ENCODE measurements around the gene IDI1.
"Not testable (repeated sequence)": the region's sequence is repeated elsewhere in the genome, so short reads cannot be mapped to it uniquely, and the experiment has no call there.

Gene IDI1

GRCh38 chr10:1034758-1035157 lies 14.2 kb downstream of the IDI1 start:
- DNase-seq (ENCODE audit: low read depth in 2 of 2) = no peak

GRCh38 chr10:1033601-1034000 lies 15.3 kb downstream of the IDI1 start:
- no peak for DNase-seq (ENCODE audit: low read depth in 2 of 2)

- DNase-seq (ENCODE audit: low read depth in 2 of 2) = no peak
Measured at GRCh38 chr10:1029838-1030237, 19.1 kb downstream of the IDI1 start.

- DNase-seq (ENCODE audit: low read depth in 2 of 2) = no peak
Measured at GRCh38 chr10:1026578-1026977, 22.3 kb downstream of the IDI1 start.

DNA sequence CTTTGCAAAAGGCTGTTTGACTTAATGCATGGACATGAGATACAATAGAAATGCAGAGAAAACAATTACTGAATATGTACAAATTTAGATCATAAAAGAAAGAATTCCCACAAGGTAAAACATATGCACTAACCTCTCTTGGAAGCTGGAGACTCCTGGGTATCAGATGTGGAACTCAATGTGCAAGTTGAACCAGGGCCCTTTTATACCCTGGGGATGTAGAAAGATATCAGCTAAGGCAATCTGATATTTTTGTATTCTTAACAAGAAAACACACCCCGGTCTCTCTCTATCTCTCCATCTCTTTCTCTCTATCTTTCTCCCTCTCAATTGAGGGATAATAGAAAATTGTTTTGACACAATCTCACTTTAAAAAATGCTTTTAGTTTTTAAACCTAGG lies 23.2 kb downstream of the IDI1 start, which contains the start of gene IDI2:
Gene IDI2 (minus strand): TSS at position 177 of the 400 bp plus-strand sequence. CDS start 1,136 bp downstream, outside the sequence.
- DNase-seq (ENCODE audit: low read depth in 2 of 2) = no peak

DNA sequence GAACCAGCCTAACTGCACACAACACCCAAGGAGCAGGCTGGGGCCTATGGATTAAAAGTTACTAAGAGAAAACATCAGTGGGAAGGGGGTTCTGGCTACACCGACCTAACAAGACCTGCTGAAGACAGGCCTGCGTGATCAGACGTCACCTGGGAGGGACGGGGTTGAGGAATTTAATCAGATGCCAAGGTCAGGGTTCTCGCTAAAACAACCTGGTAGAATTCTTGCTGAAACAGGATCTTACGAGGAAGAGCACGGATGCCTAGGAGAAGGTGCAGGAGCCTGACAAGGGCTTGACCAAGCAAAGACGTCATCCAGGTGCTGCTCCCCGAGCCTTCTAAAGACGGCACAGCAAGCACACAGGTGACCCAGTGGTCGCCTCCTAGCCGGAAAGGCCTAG lies 24.8 kb downstream of the IDI1 start:
- DNase-seq (ENCODE audit: low read depth in 2 of 2) = no peak

DNA sequence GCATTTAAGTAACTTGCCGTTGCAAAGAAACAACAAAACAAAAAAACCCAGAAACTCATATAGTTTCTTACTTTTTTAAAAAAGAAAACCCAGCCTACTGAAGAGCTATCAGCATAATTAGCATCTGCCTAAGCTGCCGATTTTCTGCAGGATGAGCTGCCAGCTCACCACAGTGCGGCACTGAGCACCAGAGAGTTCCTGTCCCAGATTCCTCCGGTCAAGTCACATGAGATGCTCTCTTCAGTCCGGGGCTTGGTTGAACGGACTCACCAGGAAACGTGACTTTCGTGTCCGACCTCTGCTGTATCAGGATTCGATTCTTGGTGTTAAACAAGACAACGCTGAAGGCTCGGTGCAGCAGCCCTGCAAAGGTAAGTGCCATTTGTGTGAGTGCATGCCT lies 26.5 kb downstream of the IDI1 start:
- DNase-seq (ENCODE audit: low read depth in 2 of 2) = no peak

GRCh38 chr10:1020958-1021357 lies 28.0 kb downstream of the IDI1 start:
- no peak for DNase-seq (ENCODE audit: low read depth in 2 of 2)

DNA sequence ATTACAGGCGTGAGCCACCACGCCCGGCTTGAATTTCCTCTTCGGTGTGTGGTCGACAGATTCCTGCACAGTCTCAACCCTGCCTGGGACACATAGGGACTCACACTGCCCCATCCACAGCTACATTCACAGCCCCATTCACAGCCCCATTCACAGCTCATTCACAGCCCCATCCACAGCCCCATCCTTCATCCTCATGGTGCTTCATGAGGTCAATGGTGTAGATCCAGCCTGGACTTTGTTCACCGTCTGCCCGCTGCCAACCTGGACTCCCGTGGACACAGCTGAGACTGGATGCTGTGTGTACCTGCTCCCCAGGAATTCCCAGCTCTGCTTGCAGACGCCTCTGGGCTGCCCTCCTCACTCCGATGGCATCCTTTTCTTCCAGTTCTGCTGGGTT lies 28.5 kb downstream of the IDI1 start:
- DNase-seq (ENCODE audit: low read depth in 2 of 2) = no peak

GRCh38 chr10:1019362-1019761 lies 29.6 kb downstream of the IDI1 start:
- no peak for DNase-seq (ENCODE audit: low read depth in 2 of 2)

- no peak for DNase-seq (ENCODE audit: low read depth in 2 of 2)
Measured at GRCh38 chr10:1015688-1016087, 33.2 kb downstream of the IDI1 start.

DNA sequence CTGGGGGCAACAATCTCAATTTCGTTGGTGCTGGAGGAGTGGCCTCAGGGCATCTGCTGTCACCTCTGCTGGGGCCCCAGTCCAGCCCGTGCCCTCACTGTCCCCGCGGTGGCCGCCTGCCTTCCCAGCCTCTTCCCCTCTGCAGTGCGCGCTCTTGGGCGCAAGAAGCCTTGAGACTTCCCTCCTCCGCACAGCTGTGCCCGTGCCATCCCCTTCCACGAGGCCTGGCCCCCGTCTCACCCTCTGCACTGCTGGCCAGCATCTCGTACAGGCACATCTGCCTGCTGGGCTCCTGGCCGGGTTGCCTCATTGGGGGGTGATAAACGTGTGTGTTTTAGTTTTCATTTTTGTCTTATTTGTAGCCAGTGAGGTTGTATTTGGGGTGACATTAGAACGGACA lies 37.2 kb downstream of the IDI1 start:
- no peak for DNase-seq (ENCODE audit: low read depth in 2 of 2)

GRCh38 chr10:1010703-1011102 lies 38.2 kb downstream of the IDI1 start:
- no peak for DNase-seq (ENCODE audit: low read depth in 2 of 2)

GRCh38 chr10:1009947-1010346 lies 39.0 kb downstream of the IDI1 start:
- DNase-seq (ENCODE audit: low read depth in 2 of 2) = not testable (repeated sequence)

GRCh38 chr10:1009071-1009494 lies 39.8 kb downstream of the IDI1 start:
- no peak for DNase-seq (ENCODE audit: low read depth in 2 of 2)

- DNase-seq (ENCODE audit: low read depth in 2 of 2) = no peak
Measured at GRCh38 chr10:1007583-1007982, 41.3 kb downstream of the IDI1 start.

DNA sequence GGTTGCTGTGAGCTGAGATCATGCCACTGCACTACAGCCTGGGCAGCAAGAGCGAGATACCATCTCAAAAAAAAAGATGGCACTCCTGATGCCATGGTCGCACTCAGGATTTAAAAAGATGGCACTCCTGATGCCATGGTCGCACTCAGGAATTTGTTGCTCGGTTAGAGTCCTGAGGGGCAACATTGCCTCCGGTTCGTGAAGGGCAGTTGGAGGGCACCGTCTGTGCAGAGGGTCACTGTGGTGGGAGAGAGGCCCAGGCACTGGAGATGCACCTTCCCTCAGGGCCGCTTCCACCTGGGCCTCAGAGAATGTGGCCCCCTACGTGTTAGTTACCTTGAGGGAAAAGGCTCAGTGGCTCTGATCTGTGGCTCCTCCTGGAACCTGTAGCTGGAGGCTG lies 42.3 kb downstream of the IDI1 start:
- DNase-seq (ENCODE audit: low read depth in 2 of 2) = no peak

DNA sequence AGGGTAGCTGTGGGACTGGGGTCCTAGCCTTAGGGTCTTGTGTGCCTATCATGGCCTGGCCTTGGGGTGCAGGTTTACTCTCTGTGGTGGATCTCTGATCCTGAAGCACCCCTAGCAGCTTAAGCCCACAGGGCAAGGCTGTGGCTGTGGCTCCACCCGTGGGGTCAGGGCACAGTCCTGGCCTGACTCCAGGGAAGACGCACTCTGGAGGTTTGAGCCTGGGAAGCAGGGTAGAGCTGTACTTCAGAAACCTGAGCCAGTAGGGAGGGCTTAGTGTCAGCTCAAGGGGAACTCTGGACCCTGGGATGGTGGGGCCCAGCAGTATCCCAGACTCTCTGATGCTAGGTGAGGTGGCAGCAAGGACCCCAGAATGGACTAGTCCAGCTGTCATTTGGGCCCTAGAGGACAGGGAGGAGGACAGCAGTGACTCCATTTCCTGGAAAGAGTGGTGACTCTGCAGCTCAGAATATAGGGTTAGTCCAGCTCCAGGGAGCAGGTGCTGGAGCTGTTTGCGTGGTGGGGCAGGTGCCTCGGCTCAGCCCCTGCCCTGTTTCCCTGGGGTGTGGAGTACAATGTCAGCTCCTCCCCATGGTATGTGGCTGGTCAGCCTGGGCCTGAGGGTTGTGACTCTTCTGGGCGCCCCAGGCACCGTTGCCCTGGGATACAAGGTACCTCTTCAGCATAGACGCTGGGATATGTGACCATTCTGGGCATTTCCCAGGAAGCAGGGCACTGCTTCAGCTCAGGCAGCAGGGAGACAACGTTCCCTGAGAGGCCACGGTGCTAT lies 44.8 kb downstream of the IDI1 start:
- no peak for DNase-seq (ENCODE audit: low read depth in 2 of 2)

DNA sequence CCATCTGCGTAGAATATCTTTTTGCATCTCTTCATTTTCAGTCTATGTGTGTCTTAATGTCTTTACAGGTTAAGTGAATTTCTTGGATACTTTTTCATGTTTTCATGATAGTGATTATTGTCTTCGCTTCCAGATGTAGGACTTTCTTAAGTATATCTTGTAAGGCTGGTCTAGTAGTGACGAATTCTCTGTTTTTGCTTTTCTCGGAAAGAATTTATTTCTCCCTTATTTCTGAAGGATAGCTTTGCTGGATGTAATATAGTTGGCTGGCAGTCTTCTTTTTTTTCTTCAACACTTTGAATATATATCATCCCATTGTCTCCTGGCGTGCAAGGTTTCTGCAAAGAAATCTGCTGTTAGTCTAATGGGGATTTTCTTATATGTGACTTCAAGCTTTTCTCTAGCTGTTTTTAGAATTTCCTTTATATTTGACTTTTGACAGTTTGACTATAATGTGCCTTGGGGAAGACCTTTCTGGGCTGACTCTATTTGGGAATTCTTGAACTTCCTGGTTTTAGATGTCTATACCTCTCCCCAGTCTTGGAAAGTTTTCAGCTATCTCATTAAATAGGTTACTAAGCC lies 46.4 kb downstream of the IDI1 start:
- DNase-seq (ENCODE audit: low read depth in 2 of 2) = no peak

DNA sequence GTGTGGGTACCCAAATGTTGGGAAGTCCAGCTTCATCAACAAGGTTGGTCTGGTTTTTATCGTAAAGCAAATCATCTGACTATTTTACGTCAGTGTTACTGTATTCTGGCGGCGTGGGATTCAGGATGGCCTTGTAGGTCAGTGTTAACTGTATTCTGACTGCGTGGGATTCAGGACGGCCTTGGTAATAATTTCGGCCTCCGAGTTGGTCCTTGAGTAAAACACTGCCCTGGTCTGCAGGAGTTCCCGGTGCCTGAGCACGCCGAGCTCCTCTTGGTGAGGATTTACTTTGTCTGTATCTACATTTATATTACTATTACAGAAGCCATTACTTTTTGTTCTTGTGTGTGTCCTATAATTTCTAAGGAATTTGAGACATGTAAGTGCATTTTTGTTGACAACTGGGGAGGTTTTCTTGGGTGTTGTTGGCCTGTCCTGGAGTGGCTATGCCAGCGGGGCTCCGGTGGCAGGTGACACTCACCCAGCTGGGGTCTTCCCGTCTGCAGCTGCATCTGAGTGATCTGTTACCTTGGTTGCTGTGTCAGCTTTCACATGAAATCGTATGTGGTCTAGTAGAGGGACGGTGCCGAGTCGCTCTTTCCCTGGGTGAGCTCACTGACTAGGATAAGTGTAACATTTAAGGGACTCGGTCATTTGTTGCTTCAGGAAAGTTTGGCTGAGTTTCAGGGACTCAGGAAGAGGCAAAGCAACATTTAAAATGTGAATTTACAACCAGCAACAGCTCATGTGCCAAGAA lies 51.5 kb downstream of the IDI1 start:
- no peak for DNase-seq (ENCODE audit: low read depth in 2 of 2)

- no peak for DNase-seq (ENCODE audit: low read depth in 2 of 2)
Measured at GRCh38 chr10:996031-996430, 52.9 kb downstream of the IDI1 start.

- DNase-seq (ENCODE audit: low read depth in 2 of 2) = no peak
Measured at GRCh38 chr10:995559-995926, 53.4 kb downstream of the IDI1 start.

All from fibroblast of skin of left quadriceps (primary cell).